Suprapubic skin (tissue), 4 donors: Measurements from ENCODE around the gene TLE4.

Experiments used
- CTCF ChIP-seq, 2 donors: fragments of 200-600 bp in 1 of 2; fragments of 450-650 bp in 1 of 2; sonication (generic) in 1 of 2; IDR thresholded peaks; one replicate each; pipeline ENCODE4 v1.5.1; 2016 to 2019; ENCODE audit warnings: antibody characterized with exemption in 2 of 2, mild to moderate bottlenecking in 1 of 2, moderate library complexity in 1 of 2
- EP300 ChIP-seq: sonication (generic); formaldehyde crosslinking; IDR thresholded peaks from one replicate; pipeline ENCODE4 v1.6.1; 2017; ENCODE audit warnings: antibody characterized with exemption
- POLR2A ChIP-seq, 2 donors: fragments of 450-650 bp; IDR thresholded peaks; one replicate each; pipeline ENCODE4 v1.6.1; 2017; ENCODE audit warnings: antibody characterized with exemption in 2 of 2, mild to moderate bottlenecking in 2 of 2, moderate library complexity in 2 of 2
- POLR2AphosphoS5 ChIP-seq, 3 donors: sonication (generic); formaldehyde crosslinking; IDR thresholded peaks; one replicate each; pipeline ENCODE4 v1.6.1; 2017; ENCODE audit warnings: antibody characterized with exemption in 3 of 3

- TF ChIP-seq POLR2AphosphoS5 (IDR thresholded peaks at IDR 0.05) (no peak), CTCF (IDR thresholded peaks at IDR 0.05) (no peak), POLR2A (IDR thresholded peaks at IDR 0.05) (no peak), EP300 (no peak)
These were observed 86.1 kb downstream of the TLE4 start for GRCh38 chr9:79657891-79658290.
